ENCODE measurements around the gene TNS1. TPM values are rescaled to one million over a fixed set of nuclear protein-coding genes. Genes with fewer than 3 reads are reported as not detected.

The TNS1 gene
- total and polyA plus RNA-seq, 4 donors = 67.0 to 377 (median 208) TPM

GRCh38 chr2:217795067-217795466, 207.7 kb downstream of the TNS1 start:
- DNase-seq = no peak
- Histone ChIP-seq H3K4me3 (no peak overlapping the region), H3K27ac (ENCODE audit: low read depth in 1 of 2, low read length in 1 of 2) (no peak overlapping the region), H3K9me3 (ENCODE audit: control insufficient read depth in 4 of 4, insufficient read depth in 3 of 4, low read length in 3 of 4) (no peaks in the 10 kb centered on the region), H3K4me1 (ENCODE audit: control insufficient read depth in 5 of 5, insufficient read depth in 5 of 5, low read length in 5 of 5) (peaks cover 0 to 23% (median 13%) of the 10 kb centered on the region in 5 donors), H3K9ac (ENCODE audit: insufficient read depth in 1 of 2, low read length in 2 of 2) (no peak overlapping the region), H3K36me3 (ENCODE audit: control insufficient read depth in 4 of 4, insufficient read depth in 4 of 4, low read length in 4 of 4) (peaks cover 0 to 5% (median 4%) of the 10 kb centered on the region in 4 donors), H3K27me3 (ENCODE audit: control insufficient read depth in 3 of 3, insufficient read depth in 3 of 3, low read length in 2 of 3) (no peaks in the 10 kb centered on the region)
- TF ChIP-seq, protein P1, sequence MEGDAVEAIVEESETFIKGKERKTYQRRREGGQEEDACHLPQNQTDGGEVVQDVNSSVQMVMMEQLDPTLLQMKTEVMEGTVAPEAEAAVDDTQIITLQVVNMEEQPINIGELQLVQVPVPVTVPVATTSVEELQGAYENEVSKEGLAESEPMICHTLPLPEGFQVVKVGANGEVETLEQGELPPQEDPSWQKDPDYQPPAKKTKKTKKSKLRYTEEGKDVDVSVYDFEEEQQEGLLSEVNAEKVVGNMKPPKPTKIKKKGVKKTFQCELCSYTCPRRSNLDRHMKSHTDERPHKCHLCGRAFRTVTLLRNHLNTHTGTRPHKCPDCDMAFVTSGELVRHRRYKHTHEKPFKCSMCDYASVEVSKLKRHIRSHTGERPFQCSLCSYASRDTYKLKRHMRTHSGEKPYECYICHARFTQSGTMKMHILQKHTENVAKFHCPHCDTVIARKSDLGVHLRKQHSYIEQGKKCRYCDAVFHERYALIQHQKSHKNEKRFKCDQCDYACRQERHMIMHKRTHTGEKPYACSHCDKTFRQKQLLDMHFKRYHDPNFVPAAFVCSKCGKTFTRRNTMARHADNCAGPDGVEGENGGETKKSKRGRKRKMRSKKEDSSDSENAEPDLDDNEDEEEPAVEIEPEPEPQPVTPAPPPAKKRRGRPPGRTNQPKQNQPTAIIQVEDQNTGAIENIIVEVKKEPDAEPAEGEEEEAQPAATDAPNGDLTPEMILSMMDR (IDR thresholded peaks at IDR 0.05; ENCODE audit: control extremely low read depth, extremely low read depth) = no peak
- no peak for ATAC-seq (ENCODE audit: insufficient read depth, low FRiP score)
- 92 to 93% methylated on average over 5 of the region's 5 CpGs for WGBS, 2 donors

- no peak overlapping the region for H3K9ac ChIP-seq (ENCODE audit: insufficient read depth in 1 of 2, low read length in 2 of 2)
- H3K4me1 ChIP-seq (ENCODE audit: control insufficient read depth in 5 of 5, insufficient read depth in 5 of 5, low read length in 5 of 5) = peaks cover 0 to 23% (median 11%) of the 10 kb centered on the region in 5 donors
- H3K27me3 ChIP-seq (ENCODE audit: control insufficient read depth in 3 of 3, insufficient read depth in 3 of 3, low read length in 2 of 3) = no peaks in the 10 kb centered on the region
- no peak overlapping the region for H3K4me3 ChIP-seq
- H3K9me3 ChIP-seq (ENCODE audit: control insufficient read depth in 4 of 4, insufficient read depth in 3 of 4, low read length in 3 of 4) = no peaks in the 10 kb centered on the region
- TF ChIP-seq, protein P1 (IDR thresholded peaks at IDR 0.05; ENCODE audit: control extremely low read depth, extremely low read depth) = no peak
- DNase-seq (no peak), ATAC-seq (ENCODE audit: insufficient read depth, low FRiP score) (no peak)
- WGBS, 2 donors = 85 to 90% methylated on average over 13 of the region's 13 CpGs
- peaks cover 0 to 3% (median 1%) of the 10 kb centered on the region in 4 donors for H3K36me3 ChIP-seq (ENCODE audit: control insufficient read depth in 4 of 4, insufficient read depth in 4 of 4, low read length in 4 of 4)
- H3K27ac ChIP-seq (ENCODE audit: low read depth in 1 of 2, low read length in 1 of 2) = no peak overlapping the region
Measured at GRCh38 chr2:217794133-217794986, 208.4 kb downstream of the TNS1 start.

- Histone ChIP-seq H3K27ac (ENCODE audit: low read depth in 1 of 2, low read length in 1 of 2) (no peak overlapping the region), H3K9me3 (ENCODE audit: control insufficient read depth in 4 of 4, insufficient read depth in 3 of 4, low read length in 3 of 4) (no peaks in the 10 kb centered on the region), H3K27me3 (ENCODE audit: control insufficient read depth in 3 of 3, insufficient read depth in 3 of 3, low read length in 2 of 3) (no peaks in the 10 kb centered on the region), H3K4me3 (no peak overlapping the region), H3K4me1 (ENCODE audit: control insufficient read depth in 5 of 5, insufficient read depth in 5 of 5, low read length in 5 of 5) (peaks cover 0 to 23% (median 13%) of the 10 kb centered on the region in 5 donors), H3K36me3 (ENCODE audit: control insufficient read depth in 4 of 4, insufficient read depth in 4 of 4, low read length in 4 of 4) (peaks cover 0 to 3% (median 0%) of the 10 kb centered on the region in 4 donors), H3K9ac (ENCODE audit: insufficient read depth in 1 of 2, low read length in 2 of 2) (no peak overlapping the region)
- ATAC-seq (ENCODE audit: insufficient read depth, low FRiP score) (no peak), DNase-seq (no peak)
- 64 to 80% methylated on average over 8 of the region's 8 CpGs for WGBS, 2 donors
- TF ChIP-seq, protein P1 (IDR thresholded peaks at IDR 0.05; ENCODE audit: control extremely low read depth, extremely low read depth) = no peak
Measured at GRCh38 chr2:217793566-217794132, 209.1 kb downstream of the TNS1 start.
